AG04449 (cell line): ENCODE measurements around the gene TINAG.

ENCODE experiments used
- CTCF ChIA-PET: fragments of 350-600 bp; formaldehyde crosslinking; extraction: SDS; loops from one replicate; lab custom pipeline; 2021; ENCODE audit warnings: antibody characterized with exemption; lab: Yijun Ruan, JAX
- POLR2A ChIA-PET: fragments of 400-600, 350-600 bp; formaldehyde crosslinking; extraction: SDS; loops from one replicate; lab custom pipeline; 2020; ENCODE audit warnings: antibody characterized with exemption, inconsistent platforms; lab: Yijun Ruan, JAX
- DNase-seq: peaks from one replicate; pipeline ENCODE4 v3.0.0-alpha.2; 2010; ENCODE audit warnings: low read depth, low spot score
- H3K4me3 ChIP-seq: 2 replicates; pipeline ENCODE4 v1.5.1; 2011; ENCODE audit warnings: low read depth, mild to moderate bottlenecking, control low read depth, low read length
- TF ChIP-seq, protein P1 (sequence below): IDR thresholded peaks from one replicate; pipeline ENCODE4 v1.5.1; 2011; ENCODE audit warnings: mild to moderate bottlenecking, moderate library complexity, low read length, control low read depth, inconsistent platforms; ENCODE audit not compliant: insufficient read depth; ENCODE audit errors: missing control alignments

The TINAG gene

DNA sequence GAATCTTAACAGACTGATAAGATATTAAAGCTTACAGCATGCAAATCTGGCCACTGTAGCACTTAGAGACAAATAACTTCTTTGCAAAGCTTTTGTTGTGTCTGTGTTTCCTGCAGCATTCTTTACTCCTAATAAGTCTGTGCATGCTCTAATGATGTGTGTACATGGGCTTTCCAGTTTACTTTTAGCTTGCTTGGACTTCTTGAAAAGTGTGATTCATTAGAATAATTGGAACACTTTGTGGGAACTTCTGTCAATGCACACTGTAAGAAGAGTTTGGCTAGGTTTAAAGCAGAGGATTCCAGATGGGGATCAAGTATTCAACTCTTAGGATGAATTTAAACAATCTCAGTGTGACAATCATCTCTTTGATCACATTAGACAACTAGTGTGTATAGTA, 22.1 kb upstream of the TINAG start:
- TF ChIP-seq, protein P1, sequence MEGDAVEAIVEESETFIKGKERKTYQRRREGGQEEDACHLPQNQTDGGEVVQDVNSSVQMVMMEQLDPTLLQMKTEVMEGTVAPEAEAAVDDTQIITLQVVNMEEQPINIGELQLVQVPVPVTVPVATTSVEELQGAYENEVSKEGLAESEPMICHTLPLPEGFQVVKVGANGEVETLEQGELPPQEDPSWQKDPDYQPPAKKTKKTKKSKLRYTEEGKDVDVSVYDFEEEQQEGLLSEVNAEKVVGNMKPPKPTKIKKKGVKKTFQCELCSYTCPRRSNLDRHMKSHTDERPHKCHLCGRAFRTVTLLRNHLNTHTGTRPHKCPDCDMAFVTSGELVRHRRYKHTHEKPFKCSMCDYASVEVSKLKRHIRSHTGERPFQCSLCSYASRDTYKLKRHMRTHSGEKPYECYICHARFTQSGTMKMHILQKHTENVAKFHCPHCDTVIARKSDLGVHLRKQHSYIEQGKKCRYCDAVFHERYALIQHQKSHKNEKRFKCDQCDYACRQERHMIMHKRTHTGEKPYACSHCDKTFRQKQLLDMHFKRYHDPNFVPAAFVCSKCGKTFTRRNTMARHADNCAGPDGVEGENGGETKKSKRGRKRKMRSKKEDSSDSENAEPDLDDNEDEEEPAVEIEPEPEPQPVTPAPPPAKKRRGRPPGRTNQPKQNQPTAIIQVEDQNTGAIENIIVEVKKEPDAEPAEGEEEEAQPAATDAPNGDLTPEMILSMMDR, result no peak
- POLR2A ChIA-PET, result interaction anchor here (1.5 kb wide), 1 partner anchor 13 kb away, joined by 5 read pairs; no protein-coding TSS in a partner anchor
- DNase-seq, result no peak
- H3K4me3 ChIP-seq, result no peak overlapping the region
- CTCF ChIA-PET, result interaction anchor here (1.2 to 2.6 kb wide), 5 partner anchors 10 to 300 kb away, joined by 3 to 18 read pairs (median 3); no protein-coding TSS in a partner anchor

DNA sequence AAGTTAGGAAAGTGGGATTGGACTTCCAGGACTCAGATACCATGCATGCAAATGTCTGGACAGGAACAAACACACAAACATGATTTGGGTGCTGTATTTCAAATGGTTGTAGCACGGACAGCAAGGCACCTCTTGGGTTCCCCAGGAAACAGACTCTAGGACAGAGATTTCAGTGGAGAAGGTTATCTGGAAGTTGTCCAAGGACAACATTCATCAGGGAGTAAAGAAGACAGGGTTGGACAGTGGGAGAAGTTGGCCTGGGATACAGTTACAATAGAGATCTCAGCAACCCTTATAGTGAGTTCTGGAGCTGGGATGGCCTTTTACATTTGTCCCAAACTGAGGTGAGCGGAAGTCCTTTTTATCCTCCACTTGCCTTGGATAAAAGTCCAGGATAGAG, 19.8 kb upstream of the TINAG start:
- TF ChIP-seq, protein P1, result no peak
- ChIA-PET POLR2A (no interaction called here), CTCF (no interaction called here)
- DNase-seq, result no peak
- H3K4me3 ChIP-seq, result no peak overlapping the region

DNA sequence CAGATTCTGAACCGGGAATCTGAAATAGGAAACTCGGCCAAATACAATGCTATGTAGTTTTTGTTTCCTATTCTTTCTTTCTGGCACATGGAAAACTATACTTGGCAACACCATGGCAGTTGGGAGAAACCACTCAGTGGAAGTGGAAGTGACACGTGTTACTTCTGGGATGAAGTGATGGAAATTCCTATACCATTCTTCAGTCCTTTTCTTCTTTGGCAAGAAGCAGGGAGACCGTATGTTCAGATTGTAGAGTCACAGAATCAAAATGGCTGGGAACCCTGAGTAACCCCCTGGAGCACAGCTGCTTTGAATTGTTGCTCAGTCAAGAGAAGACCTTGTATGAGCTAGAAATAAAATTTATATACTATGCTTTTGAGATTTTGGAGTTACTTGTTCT, 18.8 kb upstream of the TINAG start:
- no peak overlapping the region for H3K4me3 ChIP-seq
- ChIA-PET CTCF (no interaction called here), POLR2A (no interaction called here)
- DNase-seq, result no peak
- TF ChIP-seq, protein P1, result no peak

DNA sequence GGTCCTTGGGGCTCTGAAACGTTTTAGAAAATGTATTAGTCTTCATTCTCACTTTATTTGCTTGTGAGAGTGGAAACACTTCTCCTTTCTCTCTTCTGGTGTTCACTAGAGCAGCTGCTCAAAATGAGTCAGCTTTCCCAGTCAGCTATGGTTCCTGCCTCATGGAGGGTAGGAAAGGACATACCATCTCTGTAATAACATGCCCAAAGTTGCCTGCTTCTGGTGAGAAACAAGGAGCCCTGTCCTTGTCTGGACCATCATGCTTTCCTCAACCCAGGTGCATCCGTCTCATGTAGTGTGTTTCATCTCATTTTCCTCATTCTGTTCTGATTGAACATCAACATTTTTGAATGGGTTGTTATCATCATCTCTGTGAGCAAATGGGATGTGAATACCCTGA, 17.1 kb upstream of the TINAG start:
- CTCF ChIA-PET, result no interaction called here
- TF ChIP-seq, protein P1, result no peak
- POLR2A ChIA-PET, result interaction anchor here (1.0 kb wide), 1 partner anchor 9 kb away, joined by 3 read pairs; no protein-coding TSS in a partner anchor
- no peak for DNase-seq
- H3K4me3 ChIP-seq, result no peak overlapping the region

DNA sequence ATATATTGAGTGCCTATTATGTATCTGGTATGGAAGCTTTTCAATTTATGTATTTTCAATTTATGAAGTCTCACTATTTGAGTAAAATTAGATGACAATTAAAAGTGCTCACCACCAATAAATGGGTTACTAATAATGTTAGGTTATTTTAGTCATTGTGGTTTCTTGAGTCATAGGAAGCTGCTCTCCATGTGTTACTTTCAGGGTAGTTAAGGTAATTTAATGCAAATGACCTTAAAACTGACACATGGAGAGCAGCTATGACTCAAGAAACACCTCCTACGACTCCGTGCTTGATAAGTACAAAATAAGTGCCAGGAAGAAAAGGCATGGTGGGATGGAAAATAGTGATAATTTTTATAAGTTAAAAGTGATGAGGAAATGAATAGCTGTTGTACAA, 16.5 kb upstream of the TINAG start:
- DNase-seq, result no peak
- ChIA-PET CTCF (interaction anchor here (1.2 kb wide), 1 partner anchor 306 kb away, joined by 5 read pairs; no protein-coding TSS in a partner anchor), POLR2A (interaction anchor here (1.0 kb wide), 1 partner anchor 9 kb away, joined by 3 read pairs; no protein-coding TSS in a partner anchor)
- H3K4me3 ChIP-seq, result no peak overlapping the region
- TF ChIP-seq, protein P1, result no peak

DNA sequence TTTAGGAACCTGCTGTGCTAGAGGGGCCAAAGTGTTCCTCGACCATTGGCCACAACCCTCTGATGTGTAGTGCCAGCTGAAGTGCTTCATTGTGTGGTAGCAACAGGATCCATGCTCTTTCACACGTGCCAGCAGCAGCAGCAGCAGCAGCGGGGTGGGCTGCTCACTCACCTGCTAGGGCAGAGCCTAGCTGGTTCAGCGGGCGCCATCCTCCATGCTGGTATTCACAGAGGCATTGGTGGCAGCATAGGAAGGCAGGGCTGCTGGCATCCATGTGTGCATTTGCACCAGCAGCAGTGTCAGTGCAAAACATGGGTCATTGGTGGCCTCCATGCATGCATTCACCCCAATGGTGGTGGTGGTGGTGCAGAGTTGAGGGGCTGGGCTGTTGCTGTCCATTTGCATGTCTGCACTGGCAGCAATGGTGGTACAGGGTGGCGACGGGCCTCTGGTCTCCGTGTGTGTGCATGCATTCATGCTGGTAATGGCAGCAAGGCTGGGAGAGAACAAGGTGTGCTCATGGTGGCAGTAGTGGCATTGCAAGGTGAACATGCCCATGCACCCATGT, 13.2 kb upstream of the TINAG start:
- ChIA-PET CTCF (no interaction called here), POLR2A (no interaction called here)
- no peak overlapping the region for H3K4me3 ChIP-seq
- TF ChIP-seq, protein P1, result no peak
- DNase-seq, result no peak
